GM18867 (cell line): ENCODE measurements around the gene SLC2A4RG.

Experiments
- ATAC-seq: cut with Tn5 transposase; IDR thresholded peaks from one replicate; pipeline ENCODE4 v1.9.1; 2021; ENCODE audit warnings: mild to moderate bottlenecking, moderate library complexity; ENCODE audit not compliant: unreplicated experiment

Gene SLC2A4RG

DNA sequence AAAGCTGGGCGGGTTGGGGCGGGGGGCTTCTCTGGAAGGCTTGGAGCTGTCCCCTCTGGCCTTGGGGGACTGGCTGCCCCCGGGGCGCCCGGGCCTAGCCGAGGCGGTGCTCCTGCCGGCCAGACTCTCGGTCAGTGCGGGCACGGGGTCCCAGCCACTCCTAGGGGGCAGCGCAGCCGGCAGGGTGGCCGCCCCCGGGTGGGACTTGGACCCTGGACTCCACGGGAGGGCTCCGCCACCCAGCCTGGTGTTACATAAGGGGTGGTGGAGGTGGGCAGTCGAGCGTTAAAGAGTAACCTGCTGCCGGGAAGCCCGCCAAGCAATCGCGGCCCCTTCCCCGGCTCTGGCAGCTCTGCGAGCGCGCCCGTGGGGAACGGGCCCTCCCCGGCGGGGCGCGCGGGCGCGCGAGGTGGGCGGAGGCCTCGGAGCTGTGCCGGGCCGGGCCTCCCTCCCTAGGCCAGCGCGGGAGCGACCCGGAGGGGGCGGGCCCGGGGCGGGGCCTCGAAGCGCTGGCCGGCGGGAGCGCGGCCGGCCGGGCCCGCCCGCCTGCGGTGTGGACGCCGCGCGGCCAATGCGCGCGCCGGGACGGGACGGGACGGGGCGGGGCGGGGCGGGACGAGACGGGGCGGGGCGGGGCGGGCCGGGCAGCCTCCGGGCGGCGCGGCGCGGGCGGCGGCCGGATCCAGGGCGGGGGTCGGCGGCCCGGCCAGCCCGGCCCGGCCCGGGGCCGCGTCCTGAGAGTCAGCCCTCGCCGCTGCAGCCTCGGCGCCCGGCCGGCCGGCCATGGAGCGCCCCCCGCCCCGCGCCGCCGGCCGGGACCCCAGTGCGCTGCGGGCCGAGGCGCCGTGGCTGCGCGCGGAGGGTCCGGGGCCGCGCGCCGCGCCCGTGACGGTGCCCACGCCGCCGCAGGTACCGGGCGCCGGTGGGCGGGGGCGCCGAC lies at the start of gene SLC2A4RG:
Gene SLC2A4RG, plus strand, starts transcription at position 647 of the 940 bp plus-strand sequence. Its CDS starts 137 bp downstream, at position 784.
- ATAC-seq, result peak; percentile 42

DNA sequence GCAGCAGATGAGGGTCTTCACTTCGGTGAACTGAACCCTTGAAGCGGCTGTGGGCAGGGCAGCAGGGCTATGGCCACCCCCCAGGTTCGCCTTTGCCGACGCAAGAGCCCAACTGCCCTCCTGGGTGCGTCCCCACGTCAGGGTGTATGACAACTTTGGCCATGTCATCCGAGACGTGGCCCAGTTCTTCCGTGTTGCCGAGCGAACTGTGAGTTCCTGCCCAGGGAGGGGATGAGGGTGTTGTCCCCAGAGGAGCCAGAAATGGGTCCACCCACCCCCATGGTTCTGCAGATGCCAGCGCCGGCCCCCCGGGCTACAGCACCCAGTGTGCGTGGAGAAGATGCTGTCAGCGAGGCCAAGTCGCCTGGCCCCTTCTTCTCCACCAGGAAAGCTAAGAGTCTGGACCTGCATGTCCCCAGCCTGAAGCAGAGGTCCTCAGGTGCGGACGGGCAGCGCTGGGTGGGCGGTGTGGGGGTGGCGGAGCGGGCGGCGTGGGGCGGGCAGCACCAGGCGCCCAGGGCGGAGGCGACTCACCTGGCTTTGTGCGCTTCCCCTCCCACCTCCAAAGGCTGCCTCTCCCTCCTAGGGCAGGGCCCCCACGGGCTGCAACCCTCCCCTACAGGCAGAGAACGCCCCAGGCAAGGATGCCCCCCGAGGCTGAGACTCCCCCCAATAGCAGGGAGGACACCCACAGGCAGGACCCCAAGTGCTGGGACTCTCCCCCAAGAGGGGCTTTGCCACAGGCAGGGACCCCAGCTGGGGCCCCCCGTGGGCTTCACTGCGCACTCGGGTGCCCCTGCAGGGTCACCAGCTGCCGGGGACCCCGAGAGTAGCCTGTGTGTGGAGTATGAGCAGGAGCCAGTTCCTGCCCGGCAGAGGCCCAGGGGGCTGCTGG lies 49.3 kb upstream of the SLC2A4RG start:
- no peak for ATAC-seq

GRCh38 chr20:63690898-63691710 lies 48.5 kb upstream of the SLC2A4RG start:
- no peak for ATAC-seq

DNA sequence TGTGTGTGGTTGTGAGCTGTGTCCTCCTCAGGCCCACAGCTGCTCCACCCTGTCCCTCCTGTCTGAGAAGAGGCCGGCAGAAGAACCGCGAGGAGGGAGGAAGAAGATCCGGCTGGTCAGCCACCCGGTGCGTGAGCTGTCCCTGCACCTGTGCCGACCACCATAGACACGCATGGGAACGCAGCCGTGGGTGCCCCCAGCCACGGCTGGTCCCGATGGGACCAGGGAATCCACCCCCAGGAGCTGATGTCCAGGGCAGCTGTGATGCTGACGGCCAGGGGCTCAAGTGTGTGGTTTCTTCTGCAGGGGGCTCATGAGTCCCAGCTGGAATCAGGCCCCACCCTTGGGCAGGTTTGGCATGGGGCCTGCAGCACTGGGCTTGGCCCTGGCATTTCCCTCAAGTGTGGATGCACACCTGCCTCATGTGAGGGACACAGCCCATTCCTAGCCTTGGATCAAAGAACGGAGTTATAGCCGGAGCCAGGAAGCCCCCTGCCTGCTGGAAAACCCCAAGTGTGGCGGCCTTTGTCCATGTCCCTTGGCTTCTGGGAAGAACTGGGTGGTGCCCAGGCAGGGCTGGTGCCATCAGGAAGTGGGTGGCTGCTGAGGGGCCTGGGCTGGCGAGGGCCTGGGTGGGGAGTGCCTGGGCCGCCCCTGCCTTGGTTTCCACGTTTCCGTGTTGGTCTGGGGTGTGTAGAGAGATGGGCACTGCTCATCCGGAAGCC lies 47.7 kb upstream of the SLC2A4RG start:
- ATAC-seq, result no peak

DNA sequence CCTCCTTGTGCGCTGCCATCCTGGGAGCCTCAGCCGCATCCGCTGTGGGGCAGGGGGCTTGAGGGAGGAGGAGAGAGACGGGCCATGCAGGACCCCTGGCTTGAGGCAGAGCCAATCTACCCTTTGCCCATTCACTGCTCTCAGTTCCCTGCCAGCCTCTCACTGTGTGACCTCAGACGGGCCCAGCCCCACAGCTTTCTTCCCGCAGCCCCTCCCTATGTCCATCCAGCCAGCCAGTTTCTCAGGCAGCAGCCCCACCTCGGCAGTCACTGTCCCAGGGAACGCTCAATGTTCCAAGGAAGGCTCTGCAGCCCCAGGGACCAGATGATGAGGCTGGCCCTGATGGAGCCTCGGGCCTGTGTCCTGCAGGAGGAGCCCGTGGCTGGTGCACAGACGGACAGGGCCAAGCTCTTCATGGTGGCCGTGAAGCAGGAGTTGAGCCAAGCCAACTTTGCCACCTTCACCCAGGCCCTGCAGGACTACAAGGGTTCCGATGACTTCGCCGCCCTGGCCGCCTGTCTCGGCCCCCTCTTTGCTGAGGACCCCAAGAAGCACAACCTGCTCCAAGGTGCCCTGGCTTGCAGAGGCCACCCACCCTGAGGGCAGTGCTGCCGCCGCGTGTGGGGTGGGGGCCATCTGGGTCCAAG lies 47.0 kb upstream of the SLC2A4RG start:
- ATAC-seq, result no peak

- ATAC-seq, result no peak
These were observed 46.4 kb upstream of the SLC2A4RG start for GRCh38 chr20:63693083-63693732.

- no peak for ATAC-seq
These were observed 45.6 kb upstream of the SLC2A4RG start for GRCh38 chr20:63693733-63694583.

- ATAC-seq, result no peak
These were observed 44.8 kb upstream of the SLC2A4RG start for GRCh38 chr20:63694584-63695423.

GRCh38 chr20:63695424-63696305 lies 43.9 kb upstream of the SLC2A4RG start:
- ATAC-seq, result no peak

GRCh38 chr20:63696306-63696627 lies 43.3 kb upstream of the SLC2A4RG start:
- no peak for ATAC-seq

DNA sequence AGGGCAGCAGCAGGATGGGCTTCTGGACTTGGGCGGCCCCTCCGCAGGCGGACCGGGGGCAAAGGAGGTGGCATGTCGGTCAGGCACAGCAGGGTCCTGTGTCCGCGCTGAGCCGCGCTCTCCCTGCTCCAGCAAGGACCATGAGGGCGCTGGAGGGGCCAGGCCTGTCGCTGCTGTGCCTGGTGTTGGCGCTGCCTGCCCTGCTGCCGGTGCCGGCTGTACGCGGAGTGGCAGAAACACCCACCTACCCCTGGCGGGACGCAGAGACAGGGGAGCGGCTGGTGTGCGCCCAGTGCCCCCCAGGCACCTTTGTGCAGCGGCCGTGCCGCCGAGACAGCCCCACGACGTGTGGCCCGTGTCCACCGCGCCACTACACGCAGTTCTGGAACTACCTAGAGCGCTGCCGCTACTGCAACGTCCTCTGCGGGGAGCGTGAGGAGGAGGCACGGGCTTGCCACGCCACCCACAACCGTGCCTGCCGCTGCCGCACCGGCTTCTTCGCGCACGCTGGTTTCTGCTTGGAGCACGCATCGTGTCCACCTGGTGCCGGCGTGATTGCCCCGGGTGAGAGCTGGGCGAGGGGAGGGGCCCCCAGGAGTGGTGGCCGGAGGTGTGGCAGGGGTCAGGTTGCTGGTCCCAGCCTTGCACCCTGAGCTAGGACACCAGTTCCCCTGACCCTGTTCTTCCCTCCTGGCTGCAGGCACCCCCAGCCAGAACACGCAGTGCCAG lies 42.8 kb upstream of the SLC2A4RG start, which contains the start of gene TNFRSF6B:
Gene TNFRSF6B, plus strand, starts transcription at position 25 of the 729 bp plus-strand sequence. Its CDS starts 116 bp downstream, at position 141.
- ATAC-seq, result no peak

DNA sequence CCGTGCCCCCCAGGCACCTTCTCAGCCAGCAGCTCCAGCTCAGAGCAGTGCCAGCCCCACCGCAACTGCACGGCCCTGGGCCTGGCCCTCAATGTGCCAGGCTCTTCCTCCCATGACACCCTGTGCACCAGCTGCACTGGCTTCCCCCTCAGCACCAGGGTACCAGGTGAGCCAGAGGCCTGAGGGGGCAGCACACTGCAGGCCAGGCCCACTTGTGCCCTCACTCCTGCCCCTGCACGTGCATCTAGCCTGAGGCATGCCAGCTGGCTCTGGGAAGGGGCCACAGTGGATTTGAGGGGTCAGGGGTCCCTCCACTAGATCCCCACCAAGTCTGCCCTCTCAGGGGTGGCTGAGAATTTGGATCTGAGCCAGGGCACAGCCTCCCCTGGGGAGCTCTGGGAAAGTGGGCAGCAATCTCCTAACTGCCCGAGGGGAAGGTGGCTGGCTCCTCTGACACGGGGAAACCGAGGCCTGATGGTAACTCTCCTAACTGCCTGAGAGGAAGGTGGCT lies 42.2 kb upstream of the SLC2A4RG start:
- ATAC-seq, result no peak

- no peak for ATAC-seq
These were observed 41.6 kb upstream of the SLC2A4RG start for GRCh38 chr20:63697868-63698545.

- ATAC-seq, result no peak
These were observed 40.7 kb upstream of the SLC2A4RG start for GRCh38 chr20:63698739-63699465.
